Type B pancreatic cell (in vitro differentiated cells): ENCODE results near the gene VTA1. TPM values are rescaled to one million over a fixed set of nuclear protein-coding genes. Genes with fewer than 3 reads are reported as not detected.
"Not testable (repeated sequence)": the region's sequence is repeated elsewhere in the genome, so short reads cannot be mapped to it uniquely, and the experiment has no call there.

ENCODE experiments used
- DNase-seq: peaks from one replicate; pipeline ENCODE4 v3.0.0; 2021; ENCODE audit warnings: mixed read lengths; ENCODE audit not compliant: unreplicated experiment; ENCODE audit errors: extremely low spot score
- H3K27ac Mint-ChIP-seq: 2 replicates; pipeline ENCODE4 v1.8.0; 2021; ENCODE audit warnings: mild to moderate bottlenecking, mixed read lengths
- H3K27me3 Mint-ChIP-seq: 2 replicates; pipeline ENCODE4 v1.8.0; 2021; ENCODE audit warnings: mixed read lengths
- H3K36me3 Mint-ChIP-seq: 2 replicates; pipeline ENCODE4 v1.8.0; 2021; ENCODE audit warnings: mixed read lengths
- H3K4me1 Mint-ChIP-seq: one replicate; pipeline ENCODE4 v1.8.0; 2021; ENCODE audit warnings: mixed read lengths; ENCODE audit not compliant: unreplicated experiment
- H3K4me3 Mint-ChIP-seq: 2 replicates; pipeline ENCODE4 v1.8.0; 2021; ENCODE audit warnings: mild to moderate bottlenecking, mixed read lengths
- H3K9me3 Mint-ChIP-seq: 2 replicates; pipeline ENCODE4 v1.8.0; 2021; ENCODE audit warnings: mixed read lengths
- total RNA-seq: library from RNA; stranded (reverse); gene quantifications from 2 replicates; pipeline ENCODE4 v1.2.1, GENCODE V29; 2021; ENCODE audit warnings: low replicate concordance
- TF ChIP-seq, protein P1 (sequence below): fragments of 200-600 bp; sonication (generic); conservative IDR thresholded peaks from 2 replicates; pipeline ENCODE4 v1.5.0; 2021; ENCODE audit warnings: antibody characterized with exemption, mild to moderate bottlenecking

VTA1 gene
- total RNA-seq, 1 donor from 2014 or later = 49.9 TPM

GRCh38 chr6:142184307-142184706 is 37.2 kb downstream of the VTA1 start:
- no peak overlapping the region for H3K27ac Mint-ChIP-seq
- peaks cover 18% of the 10 kb centered on the region for H3K4me1 Mint-ChIP-seq
- TF ChIP-seq, protein P1, sequence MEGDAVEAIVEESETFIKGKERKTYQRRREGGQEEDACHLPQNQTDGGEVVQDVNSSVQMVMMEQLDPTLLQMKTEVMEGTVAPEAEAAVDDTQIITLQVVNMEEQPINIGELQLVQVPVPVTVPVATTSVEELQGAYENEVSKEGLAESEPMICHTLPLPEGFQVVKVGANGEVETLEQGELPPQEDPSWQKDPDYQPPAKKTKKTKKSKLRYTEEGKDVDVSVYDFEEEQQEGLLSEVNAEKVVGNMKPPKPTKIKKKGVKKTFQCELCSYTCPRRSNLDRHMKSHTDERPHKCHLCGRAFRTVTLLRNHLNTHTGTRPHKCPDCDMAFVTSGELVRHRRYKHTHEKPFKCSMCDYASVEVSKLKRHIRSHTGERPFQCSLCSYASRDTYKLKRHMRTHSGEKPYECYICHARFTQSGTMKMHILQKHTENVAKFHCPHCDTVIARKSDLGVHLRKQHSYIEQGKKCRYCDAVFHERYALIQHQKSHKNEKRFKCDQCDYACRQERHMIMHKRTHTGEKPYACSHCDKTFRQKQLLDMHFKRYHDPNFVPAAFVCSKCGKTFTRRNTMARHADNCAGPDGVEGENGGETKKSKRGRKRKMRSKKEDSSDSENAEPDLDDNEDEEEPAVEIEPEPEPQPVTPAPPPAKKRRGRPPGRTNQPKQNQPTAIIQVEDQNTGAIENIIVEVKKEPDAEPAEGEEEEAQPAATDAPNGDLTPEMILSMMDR = no peak
- DNase-seq = no peak
- peaks cover 10% of the 10 kb centered on the region for H3K36me3 Mint-ChIP-seq
- H3K9me3 Mint-ChIP-seq = no peaks in the 10 kb centered on the region
- H3K4me3 Mint-ChIP-seq = no peak overlapping the region
- no peaks in the 10 kb centered on the region for H3K27me3 Mint-ChIP-seq

GRCh38 chr6:142185641-142186040 is 38.6 kb downstream of the VTA1 start:
- no peaks in the 10 kb centered on the region for H3K27me3 Mint-ChIP-seq
- no peaks in the 10 kb centered on the region for H3K9me3 Mint-ChIP-seq
- peaks cover 15% of the 10 kb centered on the region for H3K36me3 Mint-ChIP-seq
- no peak overlapping the region for H3K27ac Mint-ChIP-seq
- TF ChIP-seq, protein P1 = no peak
- no peak overlapping the region for H3K4me3 Mint-ChIP-seq
- no peak for DNase-seq
- H3K4me1 Mint-ChIP-seq = peaks cover 18% of the 10 kb centered on the region

GRCh38 chr6:142187209-142187608 is 40.1 kb downstream of the VTA1 start:
- Mint-ChIP-seq H3K9me3 (no peaks in the 10 kb centered on the region), H3K4me1 (peaks cover 18% of the 10 kb centered on the region)
- DNase-seq = no peak

GRCh38 chr6:142188341-142188740 is 41.3 kb downstream of the VTA1 start:
- H3K36me3 Mint-ChIP-seq = peaks cover 13% of the 10 kb centered on the region
- peaks cover 18% of the 10 kb centered on the region for H3K4me1 Mint-ChIP-seq
- not testable (repeated sequence) for H3K4me3 Mint-ChIP-seq, H3K27ac Mint-ChIP-seq, H3K27me3 Mint-ChIP-seq, H3K9me3 Mint-ChIP-seq, DNase-seq
- TF ChIP-seq, protein P1 = peak; percentile 65

More at GRCh38 chr6:142187209-142187608, 40.1 kb downstream of the VTA1 start:
- peaks cover 13% of the 10 kb centered on the region for H3K36me3 Mint-ChIP-seq
- H3K27ac Mint-ChIP-seq = peak overlapping the region; percentile 67
- TF ChIP-seq, protein P1 = no peak
- H3K4me3 Mint-ChIP-seq = peak overlapping the region; percentile 40
- no peaks in the 10 kb centered on the region for H3K27me3 Mint-ChIP-seq

DNA sequence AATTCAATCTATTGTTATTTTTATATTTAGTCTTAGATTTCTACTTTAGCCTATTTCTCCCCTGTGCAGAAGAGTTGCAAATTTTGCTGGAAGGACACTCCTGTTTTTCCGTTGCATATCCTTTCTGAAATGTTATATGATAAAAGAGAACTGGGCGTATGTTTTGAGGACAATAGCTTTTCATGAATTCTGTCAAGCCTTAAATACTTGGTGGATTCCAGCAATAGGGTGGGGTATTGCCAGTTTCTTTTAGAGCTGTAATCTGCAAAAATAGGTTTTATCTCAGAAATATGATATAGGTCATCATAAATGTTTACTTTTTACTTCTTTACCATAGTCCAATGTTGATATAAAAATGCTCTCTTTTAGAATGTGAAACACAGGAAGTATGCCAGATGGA is 42.0 kb downstream of the VTA1 start:
- peak overlapping the region; percentile 72 for H3K27ac Mint-ChIP-seq
- no peak for DNase-seq
- no peak overlapping the region for H3K4me3 Mint-ChIP-seq
- H3K36me3 Mint-ChIP-seq = peaks cover 13% of the 10 kb centered on the region
- no peaks in the 10 kb centered on the region for H3K9me3 Mint-ChIP-seq
- peaks cover 18% of the 10 kb centered on the region for H3K4me1 Mint-ChIP-seq
- H3K27me3 Mint-ChIP-seq = no peaks in the 10 kb centered on the region
- TF ChIP-seq, protein P1 = no peak

DNA sequence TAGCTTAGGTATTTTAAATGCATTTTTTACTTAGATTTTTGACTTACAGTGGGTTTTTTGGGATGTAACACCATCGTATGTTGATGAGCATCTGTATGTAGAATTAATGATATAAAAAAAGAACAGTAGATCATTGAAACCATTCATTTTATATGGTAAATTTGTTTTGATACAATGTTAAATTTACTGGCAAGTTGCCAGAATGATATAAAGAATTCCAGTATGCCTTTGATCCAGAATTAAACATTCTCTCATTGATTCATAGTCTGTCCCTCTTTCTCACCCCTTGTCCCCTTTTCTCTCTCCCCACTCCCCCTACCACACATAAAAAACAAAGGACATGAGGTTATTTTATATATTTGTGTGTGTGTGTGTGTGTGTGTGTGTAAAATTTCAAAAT is 45.3 kb downstream of the VTA1 start:
- H3K9me3 Mint-ChIP-seq = no peaks in the 10 kb centered on the region
- no peak overlapping the region for H3K4me3 Mint-ChIP-seq
- H3K4me1 Mint-ChIP-seq = peaks cover 7% of the 10 kb centered on the region
- DNase-seq = no peak
- H3K27ac Mint-ChIP-seq = no peak overlapping the region
- peaks cover 11% of the 10 kb centered on the region for H3K36me3 Mint-ChIP-seq
- TF ChIP-seq, protein P1 = no peak
- H3K27me3 Mint-ChIP-seq = no peaks in the 10 kb centered on the region
